Measurements from ENCODE around the gene TMEM179.

TMEM179 gene

GRCh38 chr14:104554088-104554607 lies 50.4 kb downstream of the TMEM179 start:
- no peak for DNase-seq

- no peak for DNase-seq
Observed at GRCh38 chr14:104553166-104554087, 51.1 kb downstream of the TMEM179 start.

- no peak for DNase-seq
Observed at GRCh38 chr14:104552738-104553125, 51.8 kb downstream of the TMEM179 start.

- DNase-seq: no peak
Observed at GRCh38 chr14:104551851-104552737, 52.5 kb downstream of the TMEM179 start.

- DNase-seq: no peak
Observed at GRCh38 chr14:104550861-104551728, 53.5 kb downstream of the TMEM179 start.

GRCh38 chr14:104550340-104550860 lies 54.2 kb downstream of the TMEM179 start:
- DNase-seq: no peak

GRCh38 chr14:104549536-104550339 lies 54.8 kb downstream of the TMEM179 start:
- DNase-seq: no peak

- no peak for DNase-seq
Observed at GRCh38 chr14:104548802-104549535, 55.6 kb downstream of the TMEM179 start.

- no peak for DNase-seq
Observed at GRCh38 chr14:104547998-104548700, 56.4 kb downstream of the TMEM179 start.

- no peak for DNase-seq
Observed at GRCh38 chr14:104547310-104547997, 57.1 kb downstream of the TMEM179 start.

GRCh38 chr14:104546591-104547309 lies 57.8 kb downstream of the TMEM179 start:
- DNase-seq: no peak

GRCh38 chr14:104545942-104546501 lies 58.5 kb downstream of the TMEM179 start:
- DNase-seq: no peak

GRCh38 chr14:104545151-104545941 lies 59.2 kb downstream of the TMEM179 start:
- DNase-seq: no peak

GRCh38 chr14:104544362-104544961 lies 60.1 kb downstream of the TMEM179 start:
- no peak for DNase-seq

- no peak for DNase-seq
Observed at GRCh38 chr14:104542871-104543830, 61.4 kb downstream of the TMEM179 start.

All from NCI-H2029 (cell line).